ENCODE results near the gene RAI14.
"Not testable (repeated sequence)": the region's sequence is repeated elsewhere in the genome, so short reads cannot be mapped to it uniquely, and the experiment has no call there.

The RAI14 gene

DNA sequence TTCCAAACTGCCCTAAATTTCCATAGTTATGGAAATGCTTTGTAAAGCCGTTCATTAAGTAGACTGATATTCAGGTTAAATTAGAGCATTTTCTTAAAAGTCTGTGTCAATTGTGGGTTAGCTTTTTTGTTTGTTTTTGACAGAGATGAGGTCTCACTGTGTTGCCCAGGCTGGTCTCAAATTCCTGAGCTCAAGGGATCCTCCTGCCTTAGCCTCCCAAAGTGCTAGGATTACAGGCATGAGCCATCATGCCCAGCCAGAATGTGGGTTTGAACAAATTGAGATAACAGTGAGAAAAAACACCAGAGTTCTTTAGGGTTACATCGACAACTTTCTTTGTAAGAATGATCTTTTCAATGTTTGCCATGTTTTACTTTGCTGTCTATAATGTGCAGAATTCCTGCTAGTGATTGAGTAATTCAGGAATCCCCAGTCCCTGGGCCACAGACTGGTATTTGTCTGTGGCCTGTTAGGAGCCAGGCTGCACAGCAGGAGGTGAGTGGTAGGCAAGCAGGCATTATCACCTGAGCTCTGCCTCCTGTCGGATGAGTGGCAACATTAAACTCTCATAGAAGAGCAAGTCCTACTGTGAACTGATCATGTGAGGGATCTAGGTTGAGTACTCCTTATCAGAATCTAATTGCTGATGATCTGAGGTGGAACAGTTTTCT, 80.5 kb downstream of the RAI14 start:
- no peak for DNase-seq

DNA sequence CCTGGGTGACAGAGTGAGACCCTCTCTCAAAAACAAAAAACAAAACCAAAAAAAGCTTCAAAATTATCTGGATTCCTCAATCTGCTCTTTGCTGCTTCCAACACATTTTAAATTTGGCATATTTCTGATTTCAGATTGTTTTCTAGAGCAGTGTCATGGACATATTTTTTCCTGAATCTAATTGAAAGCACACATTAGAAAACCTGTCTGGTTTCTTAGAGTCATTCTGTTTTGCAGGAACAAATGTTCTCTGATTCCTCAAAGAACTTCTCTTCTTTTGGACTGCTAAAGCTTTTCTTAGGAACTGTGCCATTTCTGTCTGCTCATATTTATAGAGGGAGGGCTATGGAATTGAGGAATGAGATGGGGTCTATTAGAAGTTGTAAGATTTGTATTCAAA, 81.6 kb downstream of the RAI14 start:
- DNase-seq, result no peak

GRCh38 chr5:34738381-34738780, 82.3 kb downstream of the RAI14 start:
- DNase-seq, result no peak

GRCh38 chr5:34740389-34740806, 84.3 kb downstream of the RAI14 start:
- DNase-seq, result no peak

- DNase-seq, result no peak
Observed at GRCh38 chr5:34742061-34742460, 85.9 kb downstream of the RAI14 start.

GRCh38 chr5:34743878-34744277, 87.8 kb downstream of the RAI14 start:
- no peak for DNase-seq

DNA sequence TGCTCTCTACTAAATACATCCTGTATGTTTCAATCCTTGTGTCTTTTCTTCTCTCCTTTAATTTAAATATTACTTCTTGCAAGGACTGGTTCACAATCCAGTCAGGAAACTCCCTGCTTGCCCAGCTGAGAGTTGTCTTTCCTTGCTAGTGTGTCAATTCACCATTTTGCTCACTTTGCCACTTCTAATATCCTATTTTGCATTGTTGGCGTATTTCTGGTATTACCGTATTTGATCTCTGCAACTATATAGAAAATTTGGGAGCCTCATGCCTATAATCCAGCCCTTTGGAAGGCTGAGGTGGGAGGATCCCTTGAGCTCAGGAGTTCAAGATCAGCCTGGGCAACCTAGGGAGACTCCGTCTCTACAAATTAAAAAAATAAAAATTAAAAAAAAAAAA, 92.3 kb downstream of the RAI14 start:
- DNase-seq, result no peak

DNA sequence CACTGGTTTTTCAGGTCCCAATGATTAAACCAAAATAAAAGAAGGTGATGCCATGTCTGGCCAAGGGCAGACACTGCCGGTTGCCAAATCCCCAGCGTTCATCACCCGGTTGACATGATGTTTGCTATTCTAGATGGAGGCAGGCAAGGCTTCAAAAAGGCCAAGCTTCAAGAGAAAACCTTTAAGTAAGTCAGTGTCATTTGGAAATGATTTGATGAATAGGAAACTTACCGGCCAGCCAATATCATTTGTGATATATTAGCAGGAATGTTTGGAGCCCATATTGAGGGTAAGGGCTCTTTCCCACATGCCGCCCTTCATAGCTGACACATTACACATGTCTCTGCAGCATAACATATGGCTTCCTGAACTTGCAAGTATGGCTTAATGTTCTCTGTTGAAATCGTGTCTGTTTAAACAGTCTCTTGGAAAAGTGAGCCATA, 93.3 kb downstream of the RAI14 start:
- no peak for DNase-seq

GRCh38 chr5:34750206-34750605, 94.1 kb downstream of the RAI14 start:
- no peak for DNase-seq

DNA sequence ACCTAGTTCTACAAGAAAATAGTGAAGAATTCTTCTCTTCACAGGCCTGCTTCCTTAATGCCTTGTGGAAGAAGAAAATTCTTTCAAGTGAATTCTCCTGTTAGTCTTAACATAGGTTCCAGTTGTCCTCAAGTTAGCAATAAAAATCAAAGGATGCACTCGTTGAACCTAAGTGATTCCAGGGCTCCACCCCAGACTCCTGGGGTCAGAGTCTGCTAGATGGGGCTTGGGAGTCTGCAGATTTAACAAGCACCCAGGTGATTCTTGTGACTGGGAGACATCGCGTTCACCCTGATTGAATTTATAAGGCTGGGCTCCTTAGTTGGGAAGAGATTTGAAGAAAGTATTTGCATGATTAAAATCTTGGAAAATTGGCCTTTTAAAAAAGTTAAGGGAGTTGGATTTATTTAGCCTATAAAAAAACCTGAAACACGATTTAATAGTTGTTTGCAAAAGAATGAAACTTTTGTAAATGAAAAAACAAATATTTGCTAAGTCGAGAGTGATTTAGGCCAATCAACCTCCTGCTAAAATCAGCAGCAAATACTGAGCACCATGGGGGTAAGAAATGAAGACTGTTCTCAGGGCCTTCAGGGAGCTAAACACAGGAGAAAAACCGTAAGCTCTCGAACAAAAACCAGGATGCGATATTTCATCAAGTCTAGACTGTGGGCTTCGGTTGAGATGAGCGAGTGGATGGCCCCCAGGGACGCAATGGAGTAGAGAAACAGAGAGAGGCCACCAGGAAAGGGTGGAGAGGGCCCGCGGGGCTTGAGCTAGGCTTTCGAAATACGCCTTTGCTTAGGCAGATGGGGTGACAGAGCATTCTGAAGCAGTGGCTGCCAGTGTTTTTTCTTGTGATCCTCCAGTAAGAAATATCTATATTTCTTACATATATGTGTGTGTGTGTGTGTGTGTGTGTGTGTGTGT, 95.9 kb downstream of the RAI14 start:
- DNase-seq, result no peak

- DNase-seq, result not testable (repeated sequence)
Observed at GRCh38 chr5:34753236-34753635, 97.1 kb downstream of the RAI14 start.

DNA sequence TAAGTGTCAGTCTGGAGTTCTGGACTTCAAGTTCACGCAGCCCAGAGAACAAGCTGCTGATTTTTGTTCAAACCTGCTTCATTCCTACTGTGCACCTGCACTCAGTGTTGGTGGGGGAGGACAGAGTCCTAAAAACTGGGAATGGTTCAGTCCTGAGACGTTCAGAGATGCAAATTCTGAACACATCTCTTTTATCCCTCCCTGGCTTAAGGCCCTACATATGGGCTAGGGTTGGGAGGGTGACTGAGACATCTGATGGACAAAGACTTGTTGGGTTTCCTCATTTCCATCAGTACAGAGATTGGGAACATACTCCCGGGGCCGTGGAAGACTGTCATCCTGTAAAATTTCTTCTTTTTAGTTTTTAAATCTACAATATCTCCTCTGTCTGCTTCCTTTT, 99.8 kb downstream of the RAI14 start:
- no peak for DNase-seq

GRCh38 chr5:34756781-34757624, 100.9 kb downstream of the RAI14 start:
- DNase-seq, result no peak

DNA sequence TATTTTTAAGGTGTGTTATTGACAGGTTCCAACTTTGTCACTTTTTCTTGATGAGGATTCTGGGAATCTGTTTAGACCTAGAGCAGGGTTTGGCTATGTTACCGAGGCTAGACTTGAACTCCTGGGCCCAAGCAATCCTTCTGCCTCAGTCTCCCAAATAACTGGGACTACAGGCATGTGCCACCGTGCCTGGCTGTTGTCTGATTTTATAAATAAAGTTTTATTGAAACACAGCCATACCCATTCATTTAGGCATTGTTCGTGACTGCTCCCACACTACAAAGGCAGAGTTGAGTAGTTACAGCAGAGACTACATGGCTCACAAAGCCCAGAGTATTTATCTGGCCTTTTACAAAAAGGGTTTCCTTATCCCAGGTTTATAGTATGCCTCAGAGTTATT, 102.4 kb downstream of the RAI14 start:
- DNase-seq, result no peak

DNA sequence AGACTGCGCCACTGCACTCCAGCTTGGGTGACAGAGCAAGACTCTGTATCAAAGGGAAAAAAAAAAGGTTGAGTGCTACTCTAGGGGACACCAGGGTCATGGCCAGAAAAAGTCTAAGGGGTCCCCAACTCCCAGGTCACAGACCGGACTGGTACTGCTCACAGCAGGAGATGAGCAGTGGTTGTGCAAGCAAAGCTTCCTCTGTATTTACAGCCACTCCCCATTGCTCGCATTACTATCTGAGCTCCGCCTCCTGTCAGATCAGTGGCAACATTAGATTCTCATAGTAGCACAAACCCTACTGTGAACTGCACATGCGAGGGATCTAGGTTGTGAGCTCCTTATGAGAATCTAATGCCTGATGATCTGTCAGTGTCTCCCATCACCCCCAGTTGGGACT, 103.1 kb downstream of the RAI14 start:
- not testable (repeated sequence) for DNase-seq

DNA sequence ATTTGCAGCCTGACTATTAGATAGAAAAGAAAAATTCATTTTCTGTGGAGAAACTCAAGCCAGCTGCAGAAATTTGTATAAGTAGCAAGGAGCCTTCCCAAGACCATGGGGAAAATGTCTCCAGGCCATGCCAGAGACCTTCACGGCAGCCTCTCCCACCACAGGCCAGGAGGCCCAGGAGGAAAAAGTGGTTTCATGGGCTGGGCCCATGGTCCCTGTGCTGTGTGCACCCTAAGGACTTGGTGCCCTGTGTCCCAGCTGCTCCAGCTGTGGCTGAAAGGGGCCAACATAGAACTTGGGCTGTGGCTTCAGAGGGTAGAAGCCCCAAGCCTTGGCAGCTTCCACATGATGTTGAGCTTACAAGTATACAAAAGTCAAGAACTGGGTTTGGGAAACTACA, 109.5 kb downstream of the RAI14 start:
- no peak for DNase-seq

DNA sequence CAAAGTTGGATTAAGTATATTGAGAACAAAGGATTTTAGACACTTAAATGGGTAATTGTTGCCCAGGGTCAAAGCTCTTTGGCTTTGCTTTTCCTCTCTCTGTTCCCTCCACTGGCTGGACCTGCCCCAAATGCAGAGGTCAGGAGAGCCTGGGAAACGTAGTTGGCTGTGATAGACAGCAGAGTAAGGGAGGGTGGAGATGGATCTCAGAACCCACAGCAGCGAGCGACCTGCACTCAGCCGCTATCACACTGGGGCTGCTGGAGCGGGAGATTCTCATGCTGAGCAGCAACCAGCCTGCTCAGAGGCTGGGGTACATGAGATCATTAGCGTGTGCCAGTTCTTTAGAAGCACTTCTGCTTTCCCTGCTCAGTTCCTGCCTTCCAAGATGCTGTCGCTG, 111.1 kb downstream of the RAI14 start:
- no peak for DNase-seq

- no peak for DNase-seq
Observed at GRCh38 chr5:34770486-34770885, 114.4 kb downstream of the RAI14 start.

DNA sequence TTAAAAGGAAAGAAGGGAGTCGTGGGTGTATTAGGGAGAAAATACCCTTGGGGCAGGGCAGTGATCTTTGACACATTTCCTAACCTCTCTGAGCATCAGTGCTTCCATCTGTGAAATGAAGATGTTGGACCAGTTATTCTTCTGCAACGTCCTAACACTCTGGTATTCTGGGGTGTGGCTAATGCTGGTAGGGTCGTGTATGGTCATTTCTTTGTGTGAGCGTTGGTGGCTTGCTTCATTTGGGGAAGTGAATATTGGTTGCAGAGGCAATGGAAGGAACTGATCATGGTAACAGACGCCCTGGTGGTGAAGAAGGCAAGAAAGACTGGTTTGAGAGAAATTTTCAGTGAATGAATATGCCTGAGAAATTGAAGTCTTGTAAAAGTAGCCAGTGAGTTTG, 114.9 kb downstream of the RAI14 start:
- no peak for DNase-seq

DNA sequence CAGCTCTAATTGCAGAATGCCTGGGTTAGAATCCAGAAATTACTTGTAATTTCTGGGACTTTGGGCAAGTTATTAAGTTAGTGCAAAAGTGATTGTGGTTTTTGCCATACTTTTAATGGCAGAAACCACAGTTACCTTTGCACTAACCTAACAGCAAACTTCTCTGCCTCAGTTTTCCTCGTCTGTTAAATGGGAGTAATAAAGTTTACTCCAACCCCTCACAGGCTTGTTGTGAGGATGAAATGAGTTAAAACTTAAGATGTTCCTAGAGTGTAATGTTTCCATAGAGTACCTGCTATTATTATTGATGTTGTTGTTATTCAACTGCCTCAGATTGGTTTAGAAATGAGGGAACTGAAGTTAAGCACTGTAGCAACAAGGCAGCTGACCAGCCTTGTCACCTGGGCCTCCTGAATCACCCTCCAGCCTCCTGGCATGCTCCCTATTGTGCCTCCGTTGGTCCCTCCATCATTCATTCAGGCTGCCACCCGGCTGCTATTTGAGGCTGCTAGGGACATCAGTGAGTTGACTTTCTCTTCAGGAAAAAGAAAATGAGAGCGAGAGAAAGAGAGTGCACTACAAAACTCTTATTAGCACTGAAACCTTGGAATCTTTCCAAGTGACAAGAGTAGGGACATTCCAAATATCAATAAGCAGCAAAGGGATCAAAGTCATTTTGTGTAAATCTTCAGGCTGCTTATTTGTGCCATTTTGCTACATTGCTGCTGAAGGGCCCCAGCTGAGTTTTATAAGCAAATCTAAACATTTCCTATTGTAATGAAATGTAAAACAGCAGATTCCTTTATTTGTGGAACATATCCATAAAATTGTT, 116.4 kb downstream of the RAI14 start:
- DNase-seq, result no peak

DNA sequence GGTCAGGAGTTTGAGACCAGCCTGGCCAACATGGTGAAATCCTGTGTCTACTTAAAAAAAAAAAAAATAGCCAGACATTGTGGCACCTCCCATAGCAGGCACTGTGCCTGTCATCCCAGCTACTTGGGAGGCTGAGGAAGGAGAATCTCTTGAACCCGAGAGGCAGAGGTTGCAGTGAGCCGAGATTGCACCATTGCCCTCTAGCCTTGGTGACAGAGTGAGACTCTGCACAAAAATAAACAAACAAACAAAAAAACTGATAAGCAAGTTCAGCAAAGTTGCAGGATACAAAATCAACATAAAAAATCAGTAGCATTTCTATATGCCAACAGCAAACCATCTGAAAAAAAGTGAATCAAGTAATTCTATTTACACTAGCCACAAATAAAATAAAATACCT, 118.0 kb downstream of the RAI14 start:
- no peak for DNase-seq

DNA sequence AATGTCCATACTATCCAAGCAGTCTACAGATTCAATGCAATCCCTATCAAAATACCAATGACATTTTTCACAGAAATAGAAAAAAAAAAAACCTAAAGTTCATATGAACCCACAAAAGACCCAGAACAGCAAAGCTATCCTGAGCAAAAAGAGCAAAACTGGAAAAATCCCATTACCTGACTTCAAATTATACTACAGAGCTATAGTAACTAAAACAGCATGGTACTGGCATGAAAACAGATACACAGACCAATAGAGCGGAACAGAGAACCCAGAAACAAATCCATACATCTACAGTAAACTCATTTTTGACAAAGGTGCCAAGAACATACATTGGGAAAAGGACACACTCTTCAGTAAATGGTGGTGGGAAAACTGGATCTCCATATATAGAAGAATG, 118.5 kb downstream of the RAI14 start:
- DNase-seq, result not testable (repeated sequence)
